Brain pericyte (primary cell): ENCODE measurements around the gene MED13L.

ENCODE experiments used
- DNase-seq: peaks from one replicate; pipeline ENCODE4 v3.0.0-alpha.2; 2012; ENCODE audit warnings: low read depth, low spot score

Gene MED13L

DNA sequence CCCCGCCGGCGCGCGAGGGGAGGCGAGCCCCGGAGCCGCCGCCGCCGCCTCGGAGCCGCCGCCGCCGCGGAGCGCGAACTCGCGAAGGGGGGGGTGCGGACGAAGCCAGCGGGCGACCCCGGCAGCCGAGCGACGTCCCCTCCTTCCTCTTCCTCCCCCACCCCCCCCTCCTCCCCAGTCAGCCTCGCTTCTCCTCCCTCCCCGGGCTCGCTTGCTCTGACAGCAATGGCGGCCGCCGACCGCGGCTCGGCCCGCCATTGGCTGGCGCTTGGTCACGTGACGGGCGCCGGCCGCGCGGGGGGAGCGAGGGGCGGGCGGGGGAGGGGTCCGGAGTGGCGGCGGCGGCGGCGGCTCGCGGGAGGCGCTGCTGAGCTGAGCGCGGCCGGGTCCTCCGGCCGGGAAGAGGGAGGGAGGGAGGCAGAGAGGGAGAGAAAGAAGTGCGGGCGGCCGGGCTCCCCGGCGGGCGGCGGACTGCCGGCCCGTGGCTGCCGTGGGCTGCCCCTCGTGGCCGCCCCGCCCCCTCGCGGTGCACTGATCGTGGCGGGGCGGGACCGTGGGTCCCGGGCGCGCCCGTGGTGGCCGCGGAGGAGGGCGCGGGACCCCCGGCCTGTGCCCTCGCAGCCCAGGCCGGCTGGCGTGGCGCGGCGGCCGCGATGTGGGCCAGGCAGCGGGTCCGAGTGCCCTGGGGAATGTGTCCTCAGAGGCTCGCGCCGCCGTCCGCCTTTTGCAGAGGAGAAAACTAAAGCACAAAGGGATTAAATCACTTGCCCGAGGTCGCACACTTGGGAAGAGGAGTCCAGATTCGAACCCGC lies at the start of gene MED13L:
TSS of gene MED13L (minus strand) at position 227 of the 812 bp plus-strand sequence. CDS start 562 bp downstream, outside the sequence.
- DNase-seq = no peak

GRCh38 chr12:116325336-116325664 lies 47.8 kb upstream of the MED13L start:
- DNase-seq = no peak

GRCh38 chr12:116324654-116325335 lies 47.3 kb upstream of the MED13L start:
- DNase-seq = no peak

DNA sequence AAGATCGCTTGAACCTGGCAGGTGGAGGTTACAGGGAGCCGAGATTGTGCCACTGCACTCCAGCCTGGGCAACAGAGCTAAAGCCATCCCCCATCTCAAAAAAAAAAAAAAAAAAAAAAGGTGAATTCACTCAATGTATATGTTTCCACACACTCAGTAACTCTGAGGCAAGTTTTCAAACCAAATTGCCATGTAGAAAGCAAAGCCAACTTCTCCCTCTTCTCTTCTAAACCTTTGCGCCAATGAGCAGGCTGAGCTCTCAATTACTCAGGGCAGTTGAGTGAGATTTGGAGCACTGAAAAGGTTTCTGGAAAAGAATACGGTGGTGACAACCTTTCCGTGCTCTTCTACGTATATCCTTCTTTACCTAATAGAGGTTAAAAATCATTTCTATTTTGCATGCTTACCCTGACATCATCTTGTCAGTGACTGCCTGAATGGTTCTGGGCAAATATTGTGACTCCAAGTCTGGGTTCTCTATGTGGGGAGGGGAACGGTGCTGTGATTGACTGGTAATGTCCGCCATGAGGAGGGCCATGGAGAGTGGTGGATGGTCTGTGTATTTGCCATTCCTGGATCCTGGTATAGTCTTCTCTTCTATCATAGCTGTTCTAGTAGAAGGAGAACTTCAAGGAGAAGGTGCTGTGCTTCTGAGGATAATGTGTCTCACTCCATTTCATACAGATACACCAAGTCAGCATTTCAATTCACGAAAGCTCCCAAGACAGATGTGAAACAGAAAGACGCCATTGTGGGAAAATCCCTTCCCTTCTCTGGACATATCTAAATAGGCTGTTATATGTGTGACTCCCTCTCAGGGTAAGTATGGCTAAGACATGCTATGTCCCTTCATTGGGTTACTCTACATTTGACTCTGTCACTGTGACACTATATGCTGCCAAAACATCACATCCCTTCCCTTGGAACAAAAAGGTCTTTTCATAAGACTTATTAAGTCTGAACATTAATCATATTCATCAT lies 46.2 kb upstream of the MED13L start:
- no peak for DNase-seq

- no peak for DNase-seq
Measured at GRCh38 chr12:116321913-116322312, 44.4 kb upstream of the MED13L start.

DNA sequence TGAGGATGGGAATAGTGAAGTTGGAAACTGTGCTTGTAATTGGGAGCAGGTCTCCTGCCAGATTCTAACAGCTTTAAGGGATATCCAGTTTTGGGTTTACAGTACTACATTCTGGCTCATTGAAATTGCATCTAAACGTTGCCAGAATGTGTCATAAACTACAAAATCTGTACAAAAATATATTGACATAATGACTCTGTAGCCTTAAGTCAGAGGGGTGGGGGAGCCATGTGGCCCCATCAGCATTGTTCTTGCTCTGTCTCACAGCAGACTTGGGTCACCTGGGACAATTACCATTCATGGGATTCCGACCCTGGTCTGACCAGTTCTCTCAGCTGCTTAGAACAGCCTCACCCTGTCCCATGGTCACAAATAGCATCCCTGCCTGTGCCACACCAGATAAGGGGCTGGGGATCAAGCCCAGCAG lies 43.3 kb upstream of the MED13L start:
- no peak for DNase-seq

DNA sequence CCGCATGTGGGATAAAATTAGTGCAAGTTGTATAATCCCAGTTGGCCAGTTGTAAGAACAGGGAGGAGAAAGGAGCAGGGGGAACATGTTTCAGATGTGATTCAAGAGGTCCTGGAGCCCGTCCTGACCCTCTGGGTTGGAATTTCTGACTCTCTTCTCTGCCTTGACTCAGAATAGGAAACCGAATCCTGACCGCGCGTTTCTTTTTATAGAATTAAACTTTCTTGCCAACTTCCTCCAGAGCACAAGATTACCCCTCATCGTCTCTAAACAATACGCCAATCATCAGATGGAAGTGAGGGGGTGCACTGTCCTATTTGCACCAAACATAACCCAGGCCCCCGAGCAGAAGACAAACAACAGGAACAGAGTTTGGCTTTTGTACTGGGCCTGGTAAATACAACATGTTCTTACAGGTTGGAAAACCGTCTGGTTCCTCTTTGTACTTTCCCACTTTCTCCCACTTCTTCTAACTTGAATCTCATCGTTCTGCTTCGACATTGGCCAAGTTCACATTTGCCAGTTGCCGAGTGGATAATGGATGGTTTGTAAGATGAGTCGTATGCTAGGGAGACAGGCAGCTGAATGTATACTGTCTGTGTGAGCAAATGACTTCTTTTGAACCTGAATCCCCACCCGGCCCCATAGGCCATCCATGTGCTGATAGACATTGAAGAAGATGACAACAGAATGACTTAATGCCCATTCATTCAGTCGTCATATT lies 42.6 kb upstream of the MED13L start:
- DNase-seq = peak; percentile 30

- no peak for DNase-seq
Measured at GRCh38 chr12:116319233-116319897, 41.9 kb upstream of the MED13L start.

- no peak for DNase-seq
Measured at GRCh38 chr12:116318576-116319232, 41.2 kb upstream of the MED13L start.

- no peak for DNase-seq
Measured at GRCh38 chr12:116317986-116318575, 40.6 kb upstream of the MED13L start.

DNA sequence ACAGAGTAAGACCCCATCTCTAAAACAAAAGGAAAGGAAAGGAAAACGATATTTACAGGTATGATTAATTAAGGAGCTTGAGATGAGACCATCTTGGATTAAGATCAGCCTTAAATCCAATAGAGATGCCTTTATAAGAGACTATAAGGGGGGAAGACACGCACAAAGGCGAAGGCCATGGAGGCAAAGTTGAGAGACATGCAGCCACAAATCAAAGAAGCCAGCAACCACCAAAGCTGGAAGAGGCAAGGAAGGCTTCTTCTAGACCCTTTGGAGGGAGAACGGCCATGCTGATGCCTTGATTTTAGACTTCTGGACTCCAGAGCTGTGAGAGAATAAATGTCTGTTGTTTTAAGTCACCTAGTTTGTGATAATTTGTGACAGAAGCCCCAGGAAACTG lies 39.6 kb upstream of the MED13L start:
- no peak for DNase-seq

GRCh38 chr12:116314477-116314876 lies 37.0 kb upstream of the MED13L start:
- no peak for DNase-seq

- no peak for DNase-seq
Measured at GRCh38 chr12:116313194-116313927, 35.9 kb upstream of the MED13L start.

DNA sequence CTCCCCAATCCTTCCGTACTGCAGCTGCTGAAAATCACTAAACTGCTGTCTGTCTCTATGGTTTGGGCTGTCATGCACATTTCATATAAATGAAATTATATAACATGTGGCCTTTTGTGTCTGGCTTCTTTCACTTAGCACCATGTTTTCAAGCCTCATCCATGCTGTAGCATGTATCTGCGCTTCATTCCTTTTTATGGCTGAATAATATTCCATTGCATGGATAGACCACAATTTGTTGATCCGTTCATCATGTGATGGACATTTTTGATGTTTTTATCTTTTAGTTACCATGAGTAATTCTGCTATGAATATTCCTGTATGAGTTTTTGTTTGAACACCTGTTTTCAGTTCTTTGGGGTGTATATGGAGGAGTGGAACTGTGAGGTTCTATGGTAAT lies 32.6 kb upstream of the MED13L start:
- no peak for DNase-seq

DNA sequence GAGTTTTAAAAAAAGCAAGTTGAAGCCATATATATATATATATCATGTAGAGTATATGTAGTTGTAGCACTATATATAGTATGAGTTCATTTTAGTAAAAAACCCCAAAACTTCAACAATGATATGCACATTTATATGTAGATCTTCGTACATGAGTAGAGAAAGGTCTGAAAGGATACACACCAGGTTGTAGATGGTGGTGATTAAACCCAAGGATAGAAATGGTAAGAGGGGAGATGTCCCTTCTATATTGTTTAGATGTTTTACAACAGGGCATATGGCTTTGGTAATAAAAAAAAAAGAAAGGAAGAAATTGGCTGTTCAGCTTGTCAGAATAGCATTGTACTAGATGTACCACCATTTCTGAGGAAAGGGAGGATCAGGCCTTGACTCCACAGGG lies 31.9 kb upstream of the MED13L start:
- no peak for DNase-seq

GRCh38 chr12:116308647-116309046 lies 31.2 kb upstream of the MED13L start:
- DNase-seq = no peak

GRCh38 chr12:116306968-116307367 lies 29.5 kb upstream of the MED13L start:
- DNase-seq = no peak

DNA sequence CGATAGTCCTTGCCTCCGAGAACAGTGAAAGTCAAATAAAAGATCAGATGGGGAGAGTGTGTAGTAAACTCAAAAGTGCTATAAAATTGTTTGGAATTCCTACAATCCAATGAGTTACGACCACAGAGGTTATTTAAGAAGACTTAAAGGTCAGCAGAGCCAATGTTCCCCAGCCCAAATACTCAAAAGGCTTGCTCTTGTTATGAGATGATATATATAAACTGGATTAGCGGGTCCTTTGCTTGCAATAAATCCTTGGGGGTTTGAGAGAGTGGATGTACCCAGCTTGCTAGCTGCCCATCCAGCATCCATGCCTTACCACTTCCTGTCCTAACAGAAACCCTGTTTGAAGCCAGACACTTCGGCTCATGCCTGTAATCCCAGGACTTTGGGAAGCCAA lies 29.0 kb upstream of the MED13L start:
- DNase-seq = no peak

DNA sequence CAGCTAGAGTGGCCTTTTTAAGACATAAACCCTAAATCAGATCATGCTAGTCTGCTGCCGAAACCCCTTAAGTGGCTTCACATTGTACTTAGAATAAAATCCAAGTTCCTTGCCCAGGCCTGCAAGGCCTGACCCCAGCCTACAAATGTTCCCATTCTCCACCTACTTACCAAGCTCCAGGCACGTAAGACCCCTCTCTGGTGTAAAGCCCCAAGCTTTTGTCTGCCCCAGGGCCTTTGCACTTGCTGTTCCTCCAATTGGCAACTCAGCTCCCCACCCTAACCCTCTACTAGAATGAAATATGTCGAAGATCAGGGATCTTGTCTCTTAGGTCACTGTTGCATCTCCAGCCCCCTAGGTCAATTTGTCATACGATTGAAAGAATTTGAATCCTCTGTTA lies 27.1 kb upstream of the MED13L start:
- no peak for DNase-seq
